Upper lobe of left lung (tissue), 6 donors: ENCODE data around the gene IFI44. TPM values are rescaled to one million over a fixed set of nuclear protein-coding genes. Genes with fewer than 3 reads are reported as not detected.

ENCODE experiments used
- ATAC-seq, 2 donors: fragments of 200-7000 bp; cut with Tn5 transposase; one replicate each; pipeline ENCODE4 v1.9.1; 2022; ENCODE audit warnings: mild to moderate bottlenecking in 2 of 2, moderate library complexity in 2 of 2; ENCODE audit not compliant: low FRiP score in 2 of 2
- DNase-seq, 2 donors: peaks; one replicate each; pipeline ENCODE4 v3.0.0-alpha.2; 2019 to 2020
- H3K27ac ChIP-seq, 4 donors: fragments of 200-600 bp; sonication (generic); one replicate each; pipeline ENCODE4 v1.5.1; 2016 to 2019
- H3K27me3 ChIP-seq, 4 donors: fragments of 200-600 bp; sonication (generic); one replicate each; pipeline ENCODE4 v1.5.1; 2017 to 2019
- H3K36me3 ChIP-seq, 4 donors: fragments of 200-600 bp; sonication (generic); one replicate each; pipeline ENCODE4 v1.5.1; 2016 to 2019
- H3K4me1 ChIP-seq, 4 donors: fragments of 200-600 bp; sonication (generic); one replicate each; pipeline ENCODE4 v1.5.1; 2018 to 2019
- H3K4me3 ChIP-seq, 4 donors: fragments of 200-600 bp; sonication (generic); one replicate each; pipeline ENCODE4 v1.5.1; 2017 to 2019; ENCODE audit warnings: mild to moderate bottlenecking in 2 of 4, moderate library complexity in 1 of 4
- H3K9me3 ChIP-seq, 4 donors: fragments of 200-600 bp; sonication (generic); one replicate each; pipeline ENCODE4 v1.5.1; 2018 to 2019
- EP300 ChIP-seq, 4 donors: sonication (generic); formaldehyde crosslinking; IDR thresholded peaks; one replicate each; pipeline ENCODE4 v1.5.1; 2017; ENCODE audit warnings: antibody characterized with exemption in 4 of 4, control low read depth in 2 of 4
- POLR2A ChIP-seq, 4 donors: fragments of 450-650 bp; IDR thresholded peaks; one replicate each; pipeline ENCODE4 v1.5.1; 2016 to 2017; ENCODE audit warnings: antibody characterized with exemption in 4 of 4, mild to moderate bottlenecking in 2 of 4
- POLR2AphosphoS5 ChIP-seq, 2 donors: sonication (generic); formaldehyde crosslinking; IDR thresholded peaks; one replicate each; pipeline ENCODE4 v1.5.1; 2017; ENCODE audit warnings: antibody characterized with exemption in 2 of 2
- WGBS, 2 donors: methylation state at CpG; one replicate each; pipeline ENCODE4 v1.1.5; 2017 to 2018; 5-methylcytosine and 5-hydroxymethylcytosine counted together
- total RNA-seq, 6 donors: library from RNA; depleted of rRNA in 4 of 6; stranded (reverse); fragments of >200 nt in 4 of 6; gene quantifications; one replicate each; pipeline versions ENCODE4 v1.1.0 to v1.2.1, GENCODE V29; 2016 to 2021
- TF ChIP-seq, protein P1 (sequence below), 6 experiments: fragments of 450-650 bp in 4 of 6; fragments of 200-600 bp in 2 of 6; sonication (generic) in 2 of 6; IDR thresholded peaks; one replicate each; pipeline ENCODE4 v1.5.1; 2016 to 2019; ENCODE audit warnings: antibody characterized with exemption in 6 of 6
- donor health status: DM: no; HTN: no; CAD: no; lungs with moderate emphysema.
- donor health status: DM: no; HTN: yes; CAD: no; lungs with severe emphysema.

The IFI44 gene
- total RNA-seq, 6 donors from 2014 or later = 18.8 to 60.8 (median 37.2) TPM

DNA sequence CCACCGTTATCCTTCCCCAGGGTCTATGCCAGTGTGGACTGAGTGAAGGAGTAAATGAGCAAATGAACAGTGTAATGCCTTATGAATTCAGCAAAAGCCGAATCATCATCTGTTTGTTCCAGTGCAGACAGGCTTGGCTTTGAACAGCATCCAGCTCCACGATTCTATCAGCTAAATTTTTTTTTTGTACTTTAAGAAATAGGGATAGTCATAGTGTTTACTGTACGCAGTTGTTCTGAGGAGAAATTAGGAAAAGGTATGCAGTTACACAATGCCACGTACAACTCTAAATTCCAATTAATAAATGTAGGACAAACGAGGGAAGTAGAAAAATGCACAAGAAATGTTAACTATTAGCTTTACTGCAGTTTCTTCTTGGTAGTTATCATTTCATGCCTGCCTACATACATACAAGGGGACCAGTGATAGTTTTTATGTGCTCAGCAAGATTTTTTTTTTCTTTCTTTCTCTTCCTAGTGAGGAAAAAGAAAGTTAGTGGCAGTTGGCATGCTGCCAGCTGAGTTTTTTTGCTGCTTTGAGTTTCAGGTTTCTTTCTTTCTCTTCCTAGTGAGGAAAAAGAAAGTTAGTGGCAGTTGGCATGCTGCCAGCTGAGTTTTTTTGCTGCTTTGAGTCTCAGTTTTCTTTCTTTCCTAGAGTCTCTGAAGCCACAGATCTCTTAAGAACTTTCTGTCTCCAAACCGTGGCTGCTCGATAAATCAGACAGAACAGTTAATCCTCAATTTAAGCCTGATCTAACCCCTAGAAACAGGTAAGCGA lies 29.6 kb upstream of the IFI44 start, which contains the start of gene IFI44L:
Gene IFI44L (plus strand): TSS at position 646 of the 777 bp plus-strand sequence. CDS start 7,468 bp downstream, outside the sequence.
- TF ChIP-seq POLR2AphosphoS5 (IDR thresholded peaks at IDR 0.05) (no peak), POLR2A (IDR thresholded peaks at IDR 0.05) (no peak), EP300 (IDR thresholded peaks at IDR 0.05) (no peak)
- TF ChIP-seq, protein P1, sequence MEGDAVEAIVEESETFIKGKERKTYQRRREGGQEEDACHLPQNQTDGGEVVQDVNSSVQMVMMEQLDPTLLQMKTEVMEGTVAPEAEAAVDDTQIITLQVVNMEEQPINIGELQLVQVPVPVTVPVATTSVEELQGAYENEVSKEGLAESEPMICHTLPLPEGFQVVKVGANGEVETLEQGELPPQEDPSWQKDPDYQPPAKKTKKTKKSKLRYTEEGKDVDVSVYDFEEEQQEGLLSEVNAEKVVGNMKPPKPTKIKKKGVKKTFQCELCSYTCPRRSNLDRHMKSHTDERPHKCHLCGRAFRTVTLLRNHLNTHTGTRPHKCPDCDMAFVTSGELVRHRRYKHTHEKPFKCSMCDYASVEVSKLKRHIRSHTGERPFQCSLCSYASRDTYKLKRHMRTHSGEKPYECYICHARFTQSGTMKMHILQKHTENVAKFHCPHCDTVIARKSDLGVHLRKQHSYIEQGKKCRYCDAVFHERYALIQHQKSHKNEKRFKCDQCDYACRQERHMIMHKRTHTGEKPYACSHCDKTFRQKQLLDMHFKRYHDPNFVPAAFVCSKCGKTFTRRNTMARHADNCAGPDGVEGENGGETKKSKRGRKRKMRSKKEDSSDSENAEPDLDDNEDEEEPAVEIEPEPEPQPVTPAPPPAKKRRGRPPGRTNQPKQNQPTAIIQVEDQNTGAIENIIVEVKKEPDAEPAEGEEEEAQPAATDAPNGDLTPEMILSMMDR (IDR thresholded peaks at IDR 0.05) = no peak
- no peak for DNase-seq
- Histone ChIP-seq H3K9me3 (no peaks in the 10 kb centered on the region), H3K4me3 (peak within 1 kb of the TSS; percentile 11 to 45 (median 36)), H3K27ac (peak within 1 kb of the TSS; percentile 67 to 84 (median 71)), H3K27me3 (no peaks in the 10 kb centered on the region), H3K4me1 (peaks cover 7 to 35% (median 11%) of the 10 kb centered on the region in 4 donors), H3K36me3 (no peaks in the 10 kb centered on the region)
- ATAC-seq = peak in 1 of 2 donors; percentile 53
- WGBS, 2 donors = 9 to 13% methylated on average over 9 of the region's 9 CpGs

- Histone ChIP-seq H3K9me3 (no peaks in the 10 kb centered on the region), H3K36me3 (no peaks in the 10 kb centered on the region), H3K4me1 (peaks cover 7 to 35% (median 11%) of the 10 kb centered on the region in 4 donors), H3K27ac (peak overlapping the region; percentile 67 to 84 (median 71)), H3K27me3 (no peaks in the 10 kb centered on the region), H3K4me3 (peak overlapping the region in 3 of 4 donors; percentile 30 to 45 (median 41))
- DNase-seq = no peak
- no peak for ATAC-seq
- 6 to 21% methylated on average over 1 of the region's 1 CpG for WGBS, 2 donors
- TF ChIP-seq POLR2AphosphoS5 (IDR thresholded peaks at IDR 0.05) (no peak), POLR2A (IDR thresholded peaks at IDR 0.05) (no peak), EP300 (IDR thresholded peaks at IDR 0.05) (no peak)
- TF ChIP-seq, protein P1 (IDR thresholded peaks at IDR 0.05) = no peak
These were observed 29.0 kb upstream of the IFI44 start for GRCh38 chr1:78620666-78621065.

GRCh38 chr1:78622548-78622947 lies 27.1 kb upstream of the IFI44 start:
- Histone ChIP-seq H3K9me3 (no peaks in the 10 kb centered on the region), H3K27me3 (no peaks in the 10 kb centered on the region), H3K4me3 (peak overlapping the region in 1 of 4 donors; percentile 22), H3K27ac (peak overlapping the region in 3 of 4 donors; percentile 11 to 63 (median 59)), H3K4me1 (peaks cover 8 to 31% (median 13%) of the 10 kb centered on the region in 4 donors), H3K36me3 (no peaks in the 10 kb centered on the region)
- TF ChIP-seq POLR2A (IDR thresholded peaks at IDR 0.05) (no peak), POLR2AphosphoS5 (IDR thresholded peaks at IDR 0.05) (no peak), EP300 (IDR thresholded peaks at IDR 0.05) (no peak)
- TF ChIP-seq, protein P1 (IDR thresholded peaks at IDR 0.05) = no peak
- DNase-seq (no peak), ATAC-seq (no peak)
- WGBS, 2 donors = 62 to 79% methylated on average over 4 of the region's 4 CpGs

DNA sequence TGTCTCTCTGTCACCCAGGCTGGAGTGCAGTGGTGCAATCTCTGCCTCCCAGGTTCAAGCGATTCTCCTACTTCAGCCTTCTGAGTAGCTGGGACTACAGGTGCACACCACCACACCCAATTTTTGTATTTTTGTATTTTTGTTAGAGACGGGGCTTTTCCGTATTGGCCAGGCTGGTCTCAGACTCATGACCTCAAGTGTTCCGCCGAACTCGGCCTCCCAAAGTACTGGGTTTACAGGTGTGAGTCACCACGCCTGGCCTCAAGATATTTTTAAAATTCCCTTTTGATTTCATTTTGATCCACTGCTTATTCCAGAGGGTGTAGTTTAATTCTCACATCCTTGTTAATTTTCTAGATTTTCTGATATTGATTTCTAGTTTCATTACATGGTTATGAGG lies 25.6 kb upstream of the IFI44 start:
- Histone ChIP-seq H3K9me3 (no peaks in the 10 kb centered on the region), H3K27me3 (no peaks in the 10 kb centered on the region), H3K27ac (peak overlapping the region in 2 of 4 donors; percentile 59 to 63), H3K4me3 (no peak overlapping the region), H3K36me3 (no peaks in the 10 kb centered on the region), H3K4me1 (peaks cover 4 to 23% (median 12%) of the 10 kb centered on the region in 4 donors)
- ATAC-seq (no peak), DNase-seq (no peak)
- WGBS, 2 donors = 97% methylated on average over 7 of the region's 7 CpGs
- TF ChIP-seq, protein P1 (IDR thresholded peaks at IDR 0.05) = no peak
- TF ChIP-seq POLR2A (IDR thresholded peaks at IDR 0.05) = no peak
- no peak for TF ChIP-seq POLR2AphosphoS5 (IDR thresholded peaks at IDR 0.05)
- TF ChIP-seq EP300 (IDR thresholded peaks at IDR 0.05) = no peak
